CD4-positive, alpha-beta T cell treated with Interleukin-15 for 1 hour (primary cell): ENCODE measurements around the gene MGRN1.

Source experiments
- DNase-seq: peaks from one replicate; pipeline ENCODE4 v3.0.0-alpha.2; 2020

MGRN1 gene

DNA sequence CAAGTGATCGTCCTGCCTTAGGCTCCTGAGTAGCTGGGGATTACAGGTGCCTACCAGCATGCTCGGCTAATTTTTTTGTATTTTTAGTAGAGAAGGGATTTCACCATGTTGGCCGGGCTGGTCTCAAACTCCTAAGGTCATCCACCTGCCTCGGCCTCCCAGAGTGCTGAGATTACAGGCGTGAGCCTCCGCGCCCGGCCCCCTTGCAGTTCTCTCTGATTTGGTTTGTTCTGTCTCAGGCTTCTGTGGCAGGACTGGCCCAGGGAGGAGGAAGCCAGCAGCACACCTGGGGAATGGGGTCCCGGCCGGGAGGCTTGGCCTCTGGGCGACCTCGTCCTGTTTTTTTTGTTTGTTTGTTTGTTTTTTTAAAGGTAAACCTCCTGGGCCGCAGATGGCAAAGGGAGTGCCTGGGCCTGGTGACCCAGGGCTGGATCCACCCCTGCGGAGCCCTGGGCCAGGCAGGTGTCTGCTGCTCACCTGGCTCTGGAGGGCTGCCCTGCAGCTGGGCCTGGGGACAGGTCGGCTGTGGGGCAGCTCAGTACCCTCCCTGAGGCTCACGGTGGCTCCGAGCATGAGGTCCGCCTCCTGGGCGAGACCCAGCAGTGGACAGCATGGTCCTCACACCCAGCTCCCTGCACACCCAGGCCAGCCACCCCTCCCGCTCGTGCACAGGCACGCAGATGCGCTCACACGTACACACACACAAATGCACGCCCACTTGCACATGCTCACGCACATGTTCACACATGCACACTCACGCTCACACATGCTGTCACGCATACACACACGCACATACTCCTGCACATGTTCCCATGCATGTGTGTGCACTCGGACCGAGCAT lies 65.5 kb downstream of the MGRN1 start:
- DNase-seq = no peak

DNA sequence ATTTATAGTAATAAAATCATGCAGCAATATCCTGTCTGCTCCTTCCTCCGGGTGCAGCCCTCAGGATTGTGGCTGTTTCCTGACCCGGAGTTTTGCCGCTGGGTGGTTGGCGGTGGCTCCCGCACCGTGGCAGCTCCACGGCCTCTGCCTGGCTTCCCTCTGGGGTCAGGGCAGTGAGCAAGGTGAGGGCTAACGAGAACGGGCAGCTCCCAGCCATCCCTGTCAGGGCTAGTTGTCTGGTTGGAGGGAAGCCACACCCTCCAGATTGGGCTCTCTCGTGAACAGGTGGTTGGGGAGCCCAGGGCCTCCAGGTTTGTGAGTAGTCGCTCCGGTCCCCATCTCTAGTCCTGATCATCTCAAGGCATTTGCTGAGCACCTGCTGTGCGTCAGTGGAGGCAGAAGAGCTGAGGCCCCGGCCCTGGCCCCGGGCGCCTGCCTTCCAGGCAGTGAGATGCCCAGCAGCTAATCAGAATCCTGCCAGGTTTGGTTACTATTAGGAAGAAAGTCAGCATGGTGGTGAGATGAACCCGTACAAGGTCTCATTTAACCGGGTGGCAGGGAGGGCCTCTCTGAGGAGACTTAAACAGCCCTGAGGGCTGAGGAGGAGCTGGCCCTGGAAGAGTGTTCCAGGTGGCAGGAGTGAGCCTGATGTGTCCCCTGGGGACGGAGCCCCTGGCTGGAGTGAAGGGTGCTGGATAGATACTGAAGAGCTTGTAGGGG lies 66.5 kb downstream of the MGRN1 start:
- DNase-seq = no peak

DNA sequence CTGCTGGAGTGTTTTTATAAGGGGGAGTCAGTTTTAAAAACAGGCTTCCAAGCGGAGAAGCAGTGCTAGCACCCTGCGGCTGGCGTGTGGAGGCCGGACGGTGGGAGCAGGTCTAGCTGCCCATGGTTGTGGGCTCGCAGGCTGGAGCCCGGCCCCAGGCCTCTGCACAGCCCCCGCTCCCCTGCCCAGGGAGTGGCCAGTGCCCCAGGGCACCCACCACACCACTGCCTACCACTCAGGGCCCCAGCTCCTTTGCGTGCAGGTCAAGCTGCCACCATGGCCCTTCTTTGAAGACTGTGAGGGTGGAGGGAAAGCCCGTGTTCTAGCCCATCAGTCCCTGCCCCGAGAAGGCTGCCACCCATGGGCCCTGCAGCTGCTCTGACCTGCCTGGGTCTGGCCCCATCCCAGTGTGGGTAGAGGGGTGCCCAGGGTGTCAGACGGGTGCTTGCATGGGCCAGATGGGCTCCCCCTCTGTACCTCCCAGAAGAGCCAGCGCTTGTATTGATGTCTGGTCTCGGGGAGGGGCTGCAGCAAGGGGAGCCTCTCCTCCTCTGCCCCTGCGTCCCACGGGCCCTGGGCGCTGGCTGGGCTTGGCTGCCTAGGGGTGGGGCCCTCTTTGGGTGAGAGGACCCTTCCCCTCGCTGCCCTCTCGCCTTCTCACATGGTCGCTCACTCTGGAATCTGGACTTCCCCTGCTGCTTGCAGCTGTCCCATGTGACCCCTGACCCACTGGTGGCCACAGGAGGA lies 67.2 kb downstream of the MGRN1 start:
- no peak for DNase-seq

DNA sequence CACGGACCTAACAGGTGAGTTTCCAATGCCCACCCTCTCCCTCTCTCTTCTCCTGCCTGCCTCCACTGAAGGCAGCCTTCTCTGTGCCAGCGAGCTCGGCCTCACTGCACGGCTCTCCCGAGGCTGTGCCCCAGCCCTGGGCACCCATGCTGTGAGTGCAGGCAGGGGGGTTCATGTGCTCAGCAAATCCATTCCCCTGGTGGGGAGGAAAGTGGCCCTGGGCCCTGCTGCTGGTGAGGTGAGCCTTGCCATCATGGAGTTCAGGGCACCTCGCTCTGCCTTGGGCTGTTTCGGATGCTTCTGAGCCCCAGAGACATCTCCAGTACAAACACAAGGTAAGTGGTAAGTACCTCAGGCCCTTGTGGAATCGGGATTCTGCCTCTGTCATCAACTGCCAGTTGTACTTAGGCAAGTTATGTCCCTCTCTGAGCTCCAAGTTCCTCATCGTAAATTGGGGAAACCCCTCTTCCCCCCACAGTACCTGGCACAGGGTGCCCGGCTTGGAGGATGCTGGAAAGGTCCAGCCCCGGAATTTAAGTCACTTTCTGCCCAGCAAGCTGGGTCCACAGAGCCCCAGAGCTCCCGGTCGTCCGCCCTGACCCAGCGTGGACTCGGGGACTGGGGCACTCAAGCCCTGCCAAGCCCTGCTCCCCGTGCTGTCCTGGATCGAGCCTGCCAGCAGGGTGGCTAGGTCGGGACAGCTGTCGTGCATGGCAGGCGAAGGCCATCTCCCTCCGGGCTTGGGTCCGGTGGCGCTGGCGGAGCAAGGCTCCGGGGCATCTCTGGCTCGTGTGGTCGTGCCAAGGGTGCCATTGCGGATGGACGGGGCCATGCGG lies 68.1 kb downstream of the MGRN1 start:
- no peak for DNase-seq

DNA sequence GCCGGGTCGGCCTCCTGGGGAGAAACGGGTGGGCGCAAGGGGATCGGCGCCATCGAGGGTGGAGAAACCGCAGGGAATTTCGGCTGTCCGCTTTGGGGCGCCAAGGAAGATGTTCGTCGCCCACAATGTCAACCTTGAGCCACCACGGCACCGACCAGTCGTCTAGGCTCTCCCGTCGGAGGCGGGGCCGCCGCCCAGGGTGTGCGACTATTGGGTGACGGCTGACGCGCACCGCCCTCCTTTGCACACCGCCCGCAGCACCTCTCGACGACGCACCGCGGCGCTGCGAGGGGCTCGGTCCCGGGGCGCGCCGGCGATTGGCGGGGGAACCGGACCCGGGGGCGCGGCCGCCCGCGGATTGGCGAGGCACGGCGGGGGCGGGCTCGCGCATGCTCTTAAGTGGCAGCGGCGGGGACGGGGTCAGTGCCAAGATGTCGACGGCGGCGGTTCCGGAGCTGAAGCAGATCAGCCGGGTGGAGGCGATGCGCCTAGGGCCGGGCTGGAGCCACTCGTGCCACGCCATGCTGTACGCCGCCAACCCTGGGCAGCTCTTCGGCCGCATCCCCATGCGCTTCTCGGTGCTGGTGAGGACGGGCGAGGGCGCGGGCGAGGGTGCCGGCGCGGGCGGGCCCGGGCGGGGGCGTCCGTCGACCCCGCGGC lies 68.8 kb downstream of the MGRN1 start, which contains the start of gene NUDT16L1:
Gene NUDT16L1 (plus strand): TSS at position 267 of the 660 bp plus-strand sequence. CDS start 165 bp downstream, at position 432.
- peak; percentile 96 for DNase-seq

GRCh38 chr16:4693956-4694641 lies 69.5 kb downstream of the MGRN1 start:
- peak; percentile 53 for DNase-seq

DNA sequence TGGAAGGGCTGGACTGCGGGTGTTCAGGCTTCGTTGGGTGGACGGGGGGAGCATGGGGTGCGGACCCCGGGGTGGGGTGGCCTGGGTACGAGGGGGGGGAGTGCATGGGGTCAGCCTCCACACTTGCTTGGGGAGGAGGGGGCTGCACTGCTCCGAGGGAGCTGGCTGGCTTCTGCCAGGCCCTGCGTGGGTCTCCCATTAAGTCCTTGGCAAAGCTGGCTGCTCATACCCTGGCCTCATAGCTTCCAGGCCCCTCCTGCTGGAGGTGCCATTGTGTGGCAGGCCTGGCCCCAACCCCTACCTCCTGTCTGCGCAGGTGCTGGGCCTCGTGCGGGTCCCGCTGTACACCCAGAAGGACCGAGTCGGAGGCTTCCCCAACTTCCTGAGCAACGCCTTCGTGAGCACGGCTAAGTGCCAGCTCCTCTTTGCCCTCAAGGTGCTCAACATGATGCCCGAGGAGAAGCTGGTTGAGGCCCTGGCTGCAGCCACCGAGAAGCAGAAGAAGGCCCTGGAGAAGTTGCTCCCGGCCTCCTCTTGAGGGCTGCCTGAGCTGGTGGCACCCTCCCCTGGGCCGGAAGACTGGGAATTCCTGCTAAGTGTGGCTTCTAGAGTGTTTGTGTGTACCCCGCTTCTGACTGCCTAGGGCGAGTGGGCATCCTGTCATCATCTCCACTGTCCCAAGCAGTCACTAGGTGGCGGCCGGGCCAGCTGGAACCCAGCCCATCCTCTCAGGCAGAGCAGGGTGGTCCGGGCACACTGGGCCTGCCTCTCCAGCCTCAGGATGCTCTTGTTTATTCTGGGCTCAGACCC lies 70.2 kb downstream of the MGRN1 start:
- no peak for DNase-seq

- DNase-seq = no peak
Observed at GRCh38 chr16:4695473-4696171, 71.0 kb downstream of the MGRN1 start.

DNA sequence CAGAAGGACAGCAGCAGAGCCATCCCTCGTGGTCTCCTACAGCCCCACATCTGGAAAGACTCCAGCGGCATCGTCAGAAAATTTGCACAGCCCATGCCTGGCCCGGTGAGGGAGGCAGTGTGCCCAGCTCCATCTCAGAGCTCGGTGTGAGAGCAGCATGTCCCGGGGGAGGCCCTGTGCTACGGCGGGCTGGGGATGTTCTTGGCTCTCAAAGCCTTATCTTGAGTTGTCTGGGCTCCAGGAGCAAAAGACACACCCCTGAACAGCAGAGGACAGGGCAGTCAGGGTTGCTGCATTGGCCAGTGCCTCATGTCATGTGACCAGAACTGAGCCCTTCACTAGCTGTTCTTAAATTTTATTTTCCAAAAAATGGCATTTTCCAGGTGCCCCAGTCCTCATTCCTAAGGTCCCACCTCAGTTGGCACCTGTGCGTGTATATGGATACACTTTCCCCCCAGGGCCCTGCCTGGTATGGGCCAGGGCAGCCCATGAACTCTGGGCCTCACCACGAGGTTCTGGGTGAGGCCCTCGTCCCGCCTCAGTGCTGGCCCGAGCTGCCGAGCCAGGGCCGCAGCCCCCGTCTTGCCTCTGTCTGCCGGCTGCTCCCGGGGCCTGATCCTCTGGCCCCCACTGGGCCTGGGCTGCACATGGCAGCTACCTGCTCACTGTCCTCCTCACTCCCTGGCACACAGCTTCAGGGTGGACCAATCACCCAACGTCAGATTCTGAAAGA lies 71.7 kb downstream of the MGRN1 start:
- DNase-seq = no peak

- no peak for DNase-seq
Observed at GRCh38 chr16:4696905-4697847, 72.5 kb downstream of the MGRN1 start.

DNA sequence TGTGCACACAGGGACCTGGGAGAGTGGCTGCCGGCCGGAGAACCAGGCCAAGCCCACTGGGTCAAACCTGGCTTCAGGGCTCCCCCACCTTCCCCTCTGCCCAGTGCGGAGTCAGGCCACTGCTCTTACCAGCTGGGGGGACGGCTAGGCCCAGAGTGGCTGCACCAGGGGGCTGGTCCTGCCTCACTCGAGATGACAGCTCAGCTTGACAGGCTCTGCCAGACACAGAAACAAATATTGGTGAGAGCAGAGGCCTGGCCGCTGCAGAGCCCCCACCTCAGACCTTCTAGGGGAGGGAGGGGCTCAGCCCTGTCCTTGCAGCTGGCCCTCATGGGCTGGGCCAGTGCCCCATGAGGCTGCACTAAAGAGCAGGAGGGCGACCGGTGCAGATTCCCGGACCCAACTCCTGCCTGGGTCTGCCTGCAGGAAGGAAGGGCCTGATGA lies 73.2 kb downstream of the MGRN1 start:
- DNase-seq = no peak

GRCh38 chr16:4698321-4699045 lies 73.9 kb downstream of the MGRN1 start:
- no peak for DNase-seq

GRCh38 chr16:4699046-4699556 lies 74.5 kb downstream of the MGRN1 start:
- DNase-seq = no peak

- DNase-seq = no peak
Observed at GRCh38 chr16:4700380-4700996, 75.9 kb downstream of the MGRN1 start.

GRCh38 chr16:4700997-4701743 lies 76.5 kb downstream of the MGRN1 start:
- DNase-seq = no peak
